ENCODE data around the gene EFHD1.

- TF ChIP-seq CTCF (conservative IDR thresholded peaks at IDR 0.05) (no peak), ZFX (IDR thresholded peaks at IDR 0.05) (peak; percentile 56; the same call in 1 of the 2 replicates)
These were observed 44.5 kb upstream of the EFHD1 start for GRCh38 chr2:232588680-232589585.

All from C4-2B (cell line).